IPS DF 4.7 (cell line): ENCODE data around the gene PAGE2.
"Not testable (repeated sequence)": the region's sequence is repeated elsewhere in the genome, so short reads cannot be mapped to it uniquely, and the experiment has no call there.

Experiments used
- DNase-seq: peaks from one replicate; pipeline ENCODE4 v3.0.0-alpha.2; 2013; ENCODE audit warnings: low spot score; ENCODE audit errors: extremely low read depth

The PAGE2 gene

DNA sequence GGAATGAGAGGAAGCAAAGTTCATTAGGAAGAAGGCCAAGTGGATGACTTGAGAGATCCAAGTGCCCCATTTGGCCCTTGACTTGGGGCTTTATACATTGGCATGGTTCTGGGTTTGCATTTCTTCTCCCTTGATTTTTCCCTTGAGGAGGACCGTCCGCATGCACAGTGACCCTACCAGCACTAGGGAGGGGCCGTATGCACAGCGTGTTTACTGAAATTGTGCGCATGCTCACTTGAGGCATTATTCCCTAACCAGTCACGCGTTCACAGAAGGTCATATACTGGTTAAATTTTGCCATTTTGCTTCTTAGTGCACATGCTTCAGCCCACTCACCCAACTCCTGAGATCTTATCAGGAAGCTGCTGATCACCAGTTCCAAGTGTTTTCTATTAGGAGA is 35.1 kb downstream of the PAGE2 start:
- no peak for DNase-seq

DNA sequence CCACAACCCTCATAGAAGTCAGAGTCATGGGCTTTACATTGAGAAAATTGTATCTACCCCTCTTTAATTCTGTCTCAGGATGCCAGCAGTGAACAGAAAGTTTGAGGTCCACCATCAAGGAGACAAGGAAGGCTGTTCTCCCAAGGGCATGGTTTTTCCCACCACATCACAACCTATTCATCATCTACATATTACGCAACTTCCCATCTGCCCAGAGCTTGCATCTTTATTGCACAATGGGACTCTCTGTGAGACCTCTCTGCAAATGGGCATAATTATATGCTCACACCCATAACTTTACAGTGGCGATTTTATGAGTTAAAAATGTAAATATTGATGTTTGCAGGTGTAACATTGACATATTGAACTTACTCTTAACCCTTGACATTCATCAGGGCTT is 38.9 kb downstream of the PAGE2 start:
- DNase-seq = no peak

DNA sequence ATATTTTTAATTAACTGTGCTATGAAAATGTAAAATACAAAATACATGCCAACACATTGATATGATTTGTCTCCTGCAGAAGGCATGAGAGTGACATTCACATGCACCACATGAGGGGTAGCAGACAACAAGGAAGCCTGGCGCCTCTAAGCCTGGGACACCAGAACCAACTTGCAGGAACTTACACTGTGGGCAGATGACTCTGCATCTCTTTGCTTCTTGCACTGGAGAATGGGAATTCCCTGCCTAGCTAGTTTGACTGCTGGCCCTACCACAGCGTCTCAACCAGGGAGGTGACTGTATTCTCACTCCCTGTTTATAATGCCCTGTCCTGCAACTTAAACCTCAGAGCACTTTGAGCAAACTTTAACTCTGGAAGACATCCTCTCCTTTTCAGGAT is 40.5 kb downstream of the PAGE2 start:
- DNase-seq = no peak

DNA sequence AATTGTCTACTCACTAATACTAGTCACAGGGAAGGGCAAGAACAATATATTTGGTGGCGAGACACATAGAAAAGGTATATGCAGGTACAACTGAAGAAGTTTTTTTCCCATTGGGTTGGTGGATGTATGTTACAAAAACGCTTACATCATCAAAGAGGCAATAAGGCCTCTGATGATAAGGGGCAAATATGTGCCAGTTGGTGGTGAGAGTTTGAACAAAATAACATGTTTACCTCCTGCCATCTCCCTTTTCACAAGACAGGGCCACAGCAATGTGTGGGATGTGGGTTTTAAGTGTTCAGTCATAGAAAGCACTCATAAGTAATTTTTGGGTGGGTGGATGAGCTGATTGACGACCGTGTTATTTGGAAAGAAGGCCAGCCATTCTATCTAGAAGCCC is 41.7 kb downstream of the PAGE2 start:
- DNase-seq = no peak

DNA sequence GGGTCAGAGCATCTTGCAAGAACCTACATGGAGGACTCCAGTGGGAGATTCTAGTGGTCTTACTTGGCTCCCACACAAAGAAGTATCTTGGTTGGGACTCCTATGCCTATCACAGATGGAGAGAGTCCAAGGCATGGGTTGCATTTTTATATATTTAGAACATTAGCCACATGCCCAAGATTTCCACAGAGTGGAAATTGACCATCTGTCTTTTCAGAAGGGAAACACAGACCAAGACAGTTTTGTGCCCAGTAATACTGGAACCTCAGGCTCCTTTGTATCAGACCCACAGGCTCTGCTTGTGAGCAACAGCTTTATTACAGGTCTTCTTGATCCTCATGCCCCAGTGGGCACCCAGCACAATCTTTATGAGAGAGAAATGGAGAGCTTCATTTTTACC is 43.6 kb downstream of the PAGE2 start:
- DNase-seq = no peak

DNA sequence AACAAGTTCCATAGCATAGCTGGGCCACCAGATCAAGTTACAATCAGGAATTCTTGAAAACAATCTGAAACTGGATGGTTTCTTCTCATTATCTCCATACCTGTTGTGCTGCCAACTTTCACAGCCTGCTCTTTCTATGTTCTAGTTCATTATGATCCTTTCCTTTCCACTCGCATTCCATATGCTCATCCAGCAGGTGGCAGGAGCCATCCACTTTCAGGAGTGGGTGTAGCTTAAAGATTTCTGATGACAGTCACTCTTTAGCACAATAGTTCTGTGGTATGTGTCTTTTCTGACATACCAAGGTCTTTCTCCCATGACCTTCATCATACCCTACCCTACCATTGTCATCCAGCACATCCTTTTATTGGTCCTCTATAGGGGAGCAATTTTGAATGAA is 46.4 kb downstream of the PAGE2 start:
- DNase-seq = no peak

DNA sequence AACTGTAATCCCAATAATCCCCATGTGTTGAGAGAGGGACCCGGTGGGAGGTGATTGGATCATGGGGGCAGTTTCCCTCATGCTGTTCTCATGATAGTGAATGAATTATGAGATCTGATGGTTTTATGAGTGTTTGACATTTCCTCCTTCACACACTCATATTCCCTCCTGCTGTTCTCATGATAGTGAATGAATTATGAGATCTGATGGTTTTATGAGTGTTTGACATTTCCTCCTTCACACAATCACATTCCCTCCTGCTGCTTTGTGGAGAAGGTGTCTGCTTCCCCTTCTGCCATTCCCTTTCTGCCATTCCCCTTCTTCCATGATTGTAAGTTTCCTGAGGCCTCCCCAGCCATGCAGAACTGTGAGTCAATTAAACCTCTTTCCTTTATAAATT is 52.0 kb downstream of the PAGE2 start:
- DNase-seq = not testable (repeated sequence)
